ENCODE data around the gene RSRC1.
"Not testable (repeated sequence)": the region's sequence is repeated elsewhere in the genome, so short reads cannot be mapped to it uniquely, and the experiment has no call there.

RSRC1 gene

GRCh38 chr3:158109804-158110657 is at the start of gene RSRC1:
TSS of gene RSRC1 (plus strand) at chr3:158110089. CDS start at chr3:158122105, 12,016 bp downstream.
- DNase-seq (ENCODE audit: low spot score) = peak; percentile 89

- not testable (repeated sequence) for DNase-seq (ENCODE audit: low spot score)
These were observed 44.3 kb upstream of the RSRC1 start for GRCh38 chr3:158065574-158065973.

- DNase-seq (ENCODE audit: low spot score) = no peak
These were observed 37.1 kb upstream of the RSRC1 start for GRCh38 chr3:158072790-158073189.

GRCh38 chr3:158074591-158074990 is 35.3 kb upstream of the RSRC1 start:
- DNase-seq (ENCODE audit: low spot score) = no peak

GRCh38 chr3:158079599-158079998 is 30.3 kb upstream of the RSRC1 start:
- no peak for DNase-seq (ENCODE audit: low spot score)

- DNase-seq (ENCODE audit: low spot score) = no peak
These were observed 25.2 kb upstream of the RSRC1 start for GRCh38 chr3:158084651-158085050.

GRCh38 chr3:158085358-158085757 is 24.5 kb upstream of the RSRC1 start:
- no peak for DNase-seq (ENCODE audit: low spot score)

- DNase-seq (ENCODE audit: low spot score) = no peak
These were observed 24.0 kb upstream of the RSRC1 start for GRCh38 chr3:158085931-158086330.

GRCh38 chr3:158086361-158086760 is 23.5 kb upstream of the RSRC1 start:
- DNase-seq (ENCODE audit: low spot score) = no peak

- no peak for DNase-seq (ENCODE audit: low spot score)
These were observed 23.1 kb upstream of the RSRC1 start for GRCh38 chr3:158086776-158087175.

GRCh38 chr3:158091531-158091930 is 18.4 kb upstream of the RSRC1 start:
- peak; percentile 23 for DNase-seq (ENCODE audit: low spot score)

- no peak for DNase-seq (ENCODE audit: low spot score)
These were observed 16.4 kb upstream of the RSRC1 start for GRCh38 chr3:158093526-158093925.

- no peak for DNase-seq (ENCODE audit: low spot score)
These were observed 15.4 kb upstream of the RSRC1 start for GRCh38 chr3:158094235-158095110.

GRCh38 chr3:158095111-158095813 is 14.6 kb upstream of the RSRC1 start:
- DNase-seq (ENCODE audit: low spot score) = no peak

- no peak for DNase-seq (ENCODE audit: low spot score)
These were observed 13.8 kb upstream of the RSRC1 start for GRCh38 chr3:158095814-158096704.

GRCh38 chr3:158097081-158097592 is 12.8 kb upstream of the RSRC1 start:
- no peak for DNase-seq (ENCODE audit: low spot score)

- peak; percentile 94 for DNase-seq (ENCODE audit: low spot score)
These were observed 12.1 kb upstream of the RSRC1 start for GRCh38 chr3:158097593-158098308.

GRCh38 chr3:158098309-158098639 is 11.6 kb upstream of the RSRC1 start:
- no peak for DNase-seq (ENCODE audit: low spot score)

GRCh38 chr3:158098834-158099424 is 11.0 kb upstream of the RSRC1 start:
- DNase-seq (ENCODE audit: low spot score) = no peak

- DNase-seq (ENCODE audit: low spot score) = no peak
These were observed 9.2 kb upstream of the RSRC1 start for GRCh38 chr3:158100681-158101080.

All from LoVo (cell line).